Progenitor cell of endocrine pancreas (in vitro differentiated cells): ENCODE measurements around the gene MEDAG. TPM values are rescaled to one million over a fixed set of nuclear protein-coding genes. Genes with fewer than 3 reads are reported as not detected.

Experiments
- DNase-seq: peaks from one replicate; pipeline ENCODE4 v3.0.0; 2021; ENCODE audit warnings: low spot score; ENCODE audit not compliant: unreplicated experiment
- H3K27ac Mint-ChIP-seq: 2 replicates; pipeline ENCODE4 v1.8.0; 2021; ENCODE audit warnings: mild to moderate bottlenecking, moderate library complexity, mixed read lengths
- H3K27me3 Mint-ChIP-seq: 2 replicates; pipeline ENCODE4 v1.8.0; 2021; ENCODE audit warnings: mixed read lengths
- H3K36me3 Mint-ChIP-seq: 2 replicates; pipeline ENCODE4 v1.8.0; 2022; ENCODE audit warnings: mixed read lengths; ENCODE audit not compliant: insufficient read depth
- H3K4me1 Mint-ChIP-seq: 2 replicates; pipeline ENCODE4 v1.8.0; 2021; ENCODE audit warnings: low read depth, mixed read lengths
- H3K4me3 Mint-ChIP-seq: 2 replicates; pipeline ENCODE4 v1.8.0; 2021; ENCODE audit warnings: low read depth, mild to moderate bottlenecking, moderate library complexity, mixed read lengths
- H3K9me3 Mint-ChIP-seq: 2 replicates; pipeline ENCODE4 v1.8.0; 2021; ENCODE audit warnings: low read depth, mixed read lengths
- total RNA-seq: library from RNA; stranded (reverse); gene quantifications from 2 replicates; pipeline ENCODE4 v1.2.1, GENCODE V29; 2021
- TF ChIP-seq, protein P1 (sequence below): fragments of 200-600 bp; sonication (generic); IDR thresholded peaks from one replicate; pipeline ENCODE4 v1.5.0; 2021; ENCODE audit warnings: antibody characterized with exemption, mild to moderate bottlenecking; ENCODE audit not compliant: unreplicated experiment

Gene MEDAG
- total RNA-seq, 1 donor from 2014 or later = not detected

- H3K9me3 Mint-ChIP-seq = no peaks in the 10 kb centered on the region
These were observed 28.7 kb downstream of the MEDAG start for GRCh38 chr13:30934803-30935202.

GRCh38 chr13:30936971-30937370 is 30.9 kb downstream of the MEDAG start:
- Mint-ChIP-seq H3K27me3 (peaks cover 37% of the 10 kb centered on the region), H3K4me3 (no peak overlapping the region), H3K4me1 (peaks cover 8% of the 10 kb centered on the region), H3K36me3 (no peaks in the 10 kb centered on the region), H3K27ac (no peak overlapping the region), H3K9me3 (no peaks in the 10 kb centered on the region)
- DNase-seq = no peak
- TF ChIP-seq, protein P1, sequence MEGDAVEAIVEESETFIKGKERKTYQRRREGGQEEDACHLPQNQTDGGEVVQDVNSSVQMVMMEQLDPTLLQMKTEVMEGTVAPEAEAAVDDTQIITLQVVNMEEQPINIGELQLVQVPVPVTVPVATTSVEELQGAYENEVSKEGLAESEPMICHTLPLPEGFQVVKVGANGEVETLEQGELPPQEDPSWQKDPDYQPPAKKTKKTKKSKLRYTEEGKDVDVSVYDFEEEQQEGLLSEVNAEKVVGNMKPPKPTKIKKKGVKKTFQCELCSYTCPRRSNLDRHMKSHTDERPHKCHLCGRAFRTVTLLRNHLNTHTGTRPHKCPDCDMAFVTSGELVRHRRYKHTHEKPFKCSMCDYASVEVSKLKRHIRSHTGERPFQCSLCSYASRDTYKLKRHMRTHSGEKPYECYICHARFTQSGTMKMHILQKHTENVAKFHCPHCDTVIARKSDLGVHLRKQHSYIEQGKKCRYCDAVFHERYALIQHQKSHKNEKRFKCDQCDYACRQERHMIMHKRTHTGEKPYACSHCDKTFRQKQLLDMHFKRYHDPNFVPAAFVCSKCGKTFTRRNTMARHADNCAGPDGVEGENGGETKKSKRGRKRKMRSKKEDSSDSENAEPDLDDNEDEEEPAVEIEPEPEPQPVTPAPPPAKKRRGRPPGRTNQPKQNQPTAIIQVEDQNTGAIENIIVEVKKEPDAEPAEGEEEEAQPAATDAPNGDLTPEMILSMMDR = no peak

More at GRCh38 chr13:30934803-30935202, 28.7 kb downstream of the MEDAG start:
- DNase-seq = no peak
- TF ChIP-seq, protein P1 = no peak
- no peak overlapping the region for H3K4me3 Mint-ChIP-seq
- H3K4me1 Mint-ChIP-seq = peaks cover 9% of the 10 kb centered on the region
- no peaks in the 10 kb centered on the region for H3K36me3 Mint-ChIP-seq
- H3K27ac Mint-ChIP-seq = no peak overlapping the region
- peaks cover 47% of the 10 kb centered on the region for H3K27me3 Mint-ChIP-seq

DNA sequence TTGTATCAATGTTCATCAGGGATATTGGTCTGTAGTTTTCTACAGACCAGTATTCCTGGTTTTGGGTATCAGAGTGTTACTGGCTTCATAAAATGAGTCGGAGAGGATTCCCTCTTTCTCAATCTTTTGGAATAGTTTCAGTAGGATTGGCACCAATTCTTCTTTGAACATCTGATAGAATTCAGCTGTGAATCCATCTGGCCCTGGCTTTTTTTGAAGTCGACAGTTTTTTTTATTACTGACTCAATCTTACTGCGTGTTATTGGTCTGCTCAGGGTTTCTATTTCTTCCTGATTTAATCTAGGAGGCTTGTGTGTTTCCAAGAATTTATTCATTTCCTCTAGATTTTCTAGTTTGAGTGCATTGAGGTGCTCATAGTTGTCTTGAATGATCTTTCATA is 37.8 kb downstream of the MEDAG start:
- Mint-ChIP-seq H3K9me3 (peaks cover 36% of the 10 kb centered on the region), H3K27ac (no peak overlapping the region), H3K27me3 (no peaks in the 10 kb centered on the region), H3K36me3 (no peaks in the 10 kb centered on the region), H3K4me3 (no peak overlapping the region), H3K4me1 (no peaks in the 10 kb centered on the region)
- no peak for DNase-seq
- TF ChIP-seq, protein P1 = no peak

DNA sequence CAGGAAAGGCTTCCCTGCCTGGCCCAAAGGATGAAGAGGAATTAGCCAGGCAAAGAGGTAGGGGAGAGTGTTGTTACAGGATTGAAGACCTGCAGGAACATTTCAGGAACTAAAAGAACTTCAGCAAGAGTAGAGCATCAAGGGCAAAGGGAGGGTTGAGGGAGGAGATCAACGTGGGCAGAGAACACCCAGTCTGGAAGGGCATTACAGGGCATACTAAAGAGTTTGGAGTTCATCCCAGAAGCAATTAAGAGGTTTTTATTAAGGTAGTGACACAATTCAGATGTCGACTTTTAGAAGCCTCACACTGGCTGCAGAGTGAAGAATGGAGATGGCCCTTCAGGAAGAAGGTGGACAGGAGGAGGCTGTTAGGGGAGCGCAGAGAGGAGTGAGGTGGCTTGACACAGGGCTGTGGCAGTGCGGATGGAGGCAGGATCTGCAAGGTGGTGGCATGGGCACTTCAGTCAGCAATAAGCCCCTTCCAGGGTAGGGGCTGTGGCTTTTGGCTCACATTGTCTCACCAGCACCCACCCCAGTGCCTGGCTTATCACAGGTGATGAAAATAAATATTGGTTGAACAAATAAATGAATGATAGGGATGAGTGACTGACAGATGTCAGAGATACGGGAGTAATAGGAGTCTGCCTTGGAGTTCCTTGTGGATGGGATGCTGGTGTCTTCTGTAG is 51.3 kb downstream of the MEDAG start:
- TF ChIP-seq, protein P1 = no peak
- Mint-ChIP-seq H3K9me3 (peaks cover 9% of the 10 kb centered on the region), H3K36me3 (no peaks in the 10 kb centered on the region), H3K27me3 (peaks cover 39% of the 10 kb centered on the region), H3K4me3 (no peak overlapping the region), H3K27ac (no peak overlapping the region), H3K4me1 (peaks cover 6% of the 10 kb centered on the region)
- DNase-seq = no peak

DNA sequence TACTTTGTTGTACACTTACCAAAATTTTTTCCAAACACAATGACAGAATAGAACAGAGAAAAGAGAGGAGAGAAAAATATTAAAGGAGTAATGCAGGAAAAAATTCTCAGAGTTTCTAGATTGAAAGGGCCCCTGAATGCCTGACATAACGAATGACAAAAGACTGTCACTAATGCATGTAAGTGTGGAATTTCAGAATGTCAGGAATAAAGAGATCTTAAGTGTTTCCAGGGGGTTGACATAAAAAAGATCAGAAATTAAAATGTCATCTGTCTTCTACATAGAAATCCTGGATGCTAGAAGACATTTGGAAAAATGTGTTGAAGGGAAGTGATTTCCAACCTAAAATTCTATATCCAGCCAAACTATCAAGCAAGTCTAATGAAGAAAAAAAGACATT is 53.6 kb downstream of the MEDAG start:
- TF ChIP-seq, protein P1 = no peak
- Mint-ChIP-seq H3K9me3 (peaks cover 12% of the 10 kb centered on the region), H3K27me3 (peaks cover 28% of the 10 kb centered on the region), H3K4me1 (peaks cover 13% of the 10 kb centered on the region), H3K4me3 (no peak overlapping the region), H3K36me3 (no peaks in the 10 kb centered on the region), H3K27ac (no peak overlapping the region)
- DNase-seq = no peak
